Duodenal mucosa (tissue), 2 donors: Measurements from ENCODE around the gene SGMS1.
"Not testable (repeated sequence)": the region's sequence is repeated elsewhere in the genome, so short reads cannot be mapped to it uniquely, and the experiment has no call there.

Experiments
- H3K27ac ChIP-seq: one replicate; pipeline ENCODE4 v1.7.0; 2013; ENCODE audit warnings: low read depth, low read length
- H3K27me3 ChIP-seq, 2 donors: one replicate each; pipeline ENCODE4 v1.7.0; 2013; ENCODE audit warnings: low read length in 2 of 2, control low read depth in 1 of 2; ENCODE audit not compliant: insufficient read depth in 2 of 2, control insufficient read depth in 1 of 2
- H3K36me3 ChIP-seq, 2 donors: one replicate each; pipeline ENCODE4 v1.7.0; 2013; ENCODE audit warnings: low read length in 2 of 2, control low read depth in 1 of 2; ENCODE audit not compliant: insufficient read depth in 2 of 2, control insufficient read depth in 1 of 2
- H3K4me1 ChIP-seq, 2 donors: one replicate each; pipeline ENCODE4 v1.7.0; 2013; ENCODE audit warnings: low read length in 2 of 2, control low read depth in 1 of 2; ENCODE audit not compliant: insufficient read depth in 2 of 2, control insufficient read depth in 1 of 2
- H3K4me3 ChIP-seq, 2 donors: one replicate each; pipeline ENCODE4 v1.7.0; 2013; ENCODE audit warnings: low read length in 2 of 2, low read depth in 1 of 2
- H3K9ac ChIP-seq, 2 donors: one replicate each; pipeline ENCODE4 v1.7.0; 2013; ENCODE audit warnings: low read length in 2 of 2, low read depth in 1 of 2
- H3K9me3 ChIP-seq, 2 donors: one replicate each; pipeline ENCODE4 v1.7.0; 2013; ENCODE audit warnings: low read length in 2 of 2, control low read depth in 1 of 2; ENCODE audit not compliant: control insufficient read depth in 1 of 2

SGMS1 gene

DNA sequence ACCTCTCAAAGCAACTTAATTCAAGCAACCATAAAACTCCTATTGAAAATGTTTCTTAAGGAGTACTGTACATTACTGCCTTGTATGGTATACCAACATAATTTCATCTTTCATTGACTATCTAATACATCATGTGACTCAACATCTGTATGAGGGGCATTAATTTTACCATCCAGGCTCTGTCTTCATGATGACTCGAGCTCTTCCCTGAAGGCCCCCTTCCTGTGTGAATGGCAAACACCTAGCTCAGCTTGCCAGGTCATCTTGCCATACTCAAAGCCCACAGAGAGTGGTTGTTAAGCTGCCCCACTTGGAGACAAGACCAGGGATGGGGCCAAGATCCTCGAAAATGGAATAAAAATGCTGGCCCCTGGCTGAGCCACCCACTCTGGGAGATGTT lies 82.4 kb downstream of the SGMS1 start:
- H3K9ac ChIP-seq: no peak overlapping the region
- no peak overlapping the region for H3K27ac ChIP-seq
- no peaks in the 10 kb centered on the region for H3K9me3 ChIP-seq
- no peak overlapping the region for H3K4me3 ChIP-seq
- H3K4me1 ChIP-seq: peaks cover 15 to 37% of the 10 kb centered on the region in 2 donors
- H3K27me3 ChIP-seq: no peaks in the 10 kb centered on the region
- H3K36me3 ChIP-seq: no peaks in the 10 kb centered on the region

DNA sequence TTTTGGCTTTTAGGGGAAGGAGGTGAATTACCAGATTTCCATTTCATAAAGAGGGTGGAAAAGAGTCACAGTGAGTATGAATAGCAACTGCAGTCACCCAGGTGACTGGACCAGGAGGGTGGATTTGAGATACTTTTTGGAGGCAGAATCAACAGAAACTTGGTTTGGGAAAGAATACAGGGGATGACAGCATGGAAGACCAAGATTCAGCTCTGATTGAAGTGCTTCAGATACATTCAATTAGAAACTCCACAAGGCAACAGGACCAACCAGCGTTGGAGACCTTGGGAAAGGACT lies 83.0 kb downstream of the SGMS1 start:
- Histone ChIP-seq H3K9ac (no peak overlapping the region), H3K27ac (no peak overlapping the region), H3K4me1 (peaks cover 13 to 34% of the 10 kb centered on the region in 2 donors), H3K27me3 (no peaks in the 10 kb centered on the region), H3K4me3 (no peak overlapping the region), H3K36me3 (no peaks in the 10 kb centered on the region), H3K9me3 (no peaks in the 10 kb centered on the region)

DNA sequence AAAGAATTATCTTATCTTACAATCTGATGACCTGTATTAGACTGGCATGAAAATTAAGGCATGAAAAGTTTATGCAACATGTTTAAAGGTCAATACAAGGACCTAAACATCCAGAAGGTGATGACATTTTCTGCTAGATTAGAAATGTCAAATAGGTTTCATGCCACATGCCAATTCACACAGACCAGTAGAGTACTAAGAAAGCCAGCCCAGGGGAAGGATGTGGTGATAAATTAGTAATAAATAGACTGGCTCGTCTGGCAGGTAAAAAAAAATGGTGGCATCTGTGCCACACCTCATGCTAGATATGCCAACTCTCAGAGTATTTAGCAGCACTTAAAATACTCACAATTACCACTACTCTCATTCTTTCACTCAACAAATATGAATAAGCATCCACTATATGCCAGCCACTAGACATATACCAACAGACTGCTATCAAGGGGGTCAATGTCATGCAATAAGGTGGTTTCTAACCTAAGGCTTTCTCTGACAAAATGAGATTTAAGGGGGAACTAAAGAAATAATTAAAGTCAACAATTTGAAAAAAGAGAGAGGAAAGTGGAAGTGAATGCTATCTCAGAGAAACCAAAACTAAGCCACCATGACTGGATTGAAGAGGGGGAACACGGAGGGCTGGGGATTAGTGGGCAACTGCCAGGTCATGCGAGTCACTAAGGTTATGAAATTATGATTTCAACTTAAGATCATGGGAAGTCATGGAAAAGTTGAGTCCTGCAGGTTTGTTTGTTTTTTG lies 83.5 kb downstream of the SGMS1 start:
- H3K36me3 ChIP-seq: no peaks in the 10 kb centered on the region
- H3K4me3 ChIP-seq: no peak overlapping the region
- H3K9me3 ChIP-seq: no peaks in the 10 kb centered on the region
- H3K27me3 ChIP-seq: no peaks in the 10 kb centered on the region
- peaks cover 9 to 32% of the 10 kb centered on the region in 2 donors for H3K4me1 ChIP-seq
- H3K9ac ChIP-seq: no peak overlapping the region
- no peak overlapping the region for H3K27ac ChIP-seq

DNA sequence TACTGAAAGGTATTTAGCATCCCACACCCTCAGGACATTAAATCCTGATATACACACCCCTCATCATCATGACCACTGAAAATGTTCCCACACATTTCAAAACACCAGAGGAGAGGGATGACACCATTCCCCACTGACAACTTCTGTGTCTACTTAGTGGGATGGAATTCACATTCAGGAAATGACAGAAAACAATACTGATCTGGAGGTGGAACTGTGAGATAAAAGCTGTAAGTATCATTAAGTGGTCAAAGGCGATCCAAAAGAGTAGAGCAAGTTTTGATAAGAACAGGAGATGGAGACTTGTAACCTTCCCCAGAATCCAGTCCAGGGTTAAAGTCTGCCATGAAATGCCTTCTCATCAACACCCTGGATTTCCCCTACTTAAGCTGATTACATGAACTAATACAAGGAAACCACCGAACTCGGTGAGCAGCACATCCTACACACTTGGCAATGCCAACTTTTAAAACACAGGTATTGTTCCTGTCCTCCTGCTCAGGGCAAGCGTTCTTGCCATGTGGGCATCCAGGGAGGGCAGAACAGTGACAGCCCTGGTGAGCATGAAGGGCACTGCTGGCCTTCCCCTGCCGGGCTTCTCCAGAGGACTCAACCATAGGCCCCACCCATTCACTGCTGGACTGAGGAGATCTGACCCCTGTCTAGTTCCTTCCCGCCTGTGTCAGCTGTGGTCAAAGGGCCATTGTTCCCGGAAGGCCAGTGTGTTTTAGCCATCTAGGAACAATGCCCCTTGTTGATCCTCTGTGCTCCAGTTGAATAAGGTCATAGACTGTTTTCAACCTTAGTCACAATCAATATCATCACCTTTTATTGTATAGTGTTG lies 85.0 kb downstream of the SGMS1 start:
- Histone ChIP-seq H3K27ac (no peak overlapping the region), H3K9me3 (no peaks in the 10 kb centered on the region), H3K4me3 (peak overlapping the region; percentile 17 to 41), H3K4me1 (peaks cover 9 to 21% of the 10 kb centered on the region in 2 donors), H3K27me3 (no peaks in the 10 kb centered on the region), H3K36me3 (no peaks in the 10 kb centered on the region), H3K9ac (no peak overlapping the region)

DNA sequence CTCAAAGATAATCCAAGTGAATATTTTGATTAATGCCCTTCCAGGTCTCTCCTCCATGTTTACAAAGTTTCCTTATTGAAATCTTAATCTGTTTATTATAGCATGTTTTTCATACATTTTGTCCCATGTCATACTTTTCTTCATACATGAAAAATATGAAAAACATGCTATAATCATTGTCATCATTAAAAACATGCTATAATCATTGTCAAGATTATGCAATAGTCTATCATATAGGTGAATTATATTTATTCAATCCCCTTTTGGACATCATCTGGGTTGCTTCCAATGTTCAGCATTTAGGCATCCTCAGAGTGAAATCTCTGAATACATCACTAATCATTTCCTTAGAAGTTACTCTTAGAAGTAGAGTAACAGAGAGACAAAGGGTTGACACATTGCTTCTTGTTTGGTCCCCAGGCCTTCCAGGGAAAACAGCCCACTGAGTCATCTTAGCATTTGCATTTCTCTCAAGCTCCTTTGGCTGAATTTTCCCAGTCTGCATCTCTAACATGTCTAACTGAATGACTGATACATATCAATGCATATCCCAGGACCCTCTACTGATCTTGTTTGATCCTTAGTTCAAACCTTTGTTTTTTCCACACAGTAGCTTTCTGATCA lies 87.0 kb downstream of the SGMS1 start:
- Histone ChIP-seq H3K9ac (no peak overlapping the region), H3K36me3 (no peaks in the 10 kb centered on the region), H3K27me3 (no peaks in the 10 kb centered on the region), H3K27ac (no peak overlapping the region), H3K4me1 (peaks cover 9 to 20% of the 10 kb centered on the region in 2 donors), H3K4me3 (no peak overlapping the region), H3K9me3 (no peaks in the 10 kb centered on the region)

DNA sequence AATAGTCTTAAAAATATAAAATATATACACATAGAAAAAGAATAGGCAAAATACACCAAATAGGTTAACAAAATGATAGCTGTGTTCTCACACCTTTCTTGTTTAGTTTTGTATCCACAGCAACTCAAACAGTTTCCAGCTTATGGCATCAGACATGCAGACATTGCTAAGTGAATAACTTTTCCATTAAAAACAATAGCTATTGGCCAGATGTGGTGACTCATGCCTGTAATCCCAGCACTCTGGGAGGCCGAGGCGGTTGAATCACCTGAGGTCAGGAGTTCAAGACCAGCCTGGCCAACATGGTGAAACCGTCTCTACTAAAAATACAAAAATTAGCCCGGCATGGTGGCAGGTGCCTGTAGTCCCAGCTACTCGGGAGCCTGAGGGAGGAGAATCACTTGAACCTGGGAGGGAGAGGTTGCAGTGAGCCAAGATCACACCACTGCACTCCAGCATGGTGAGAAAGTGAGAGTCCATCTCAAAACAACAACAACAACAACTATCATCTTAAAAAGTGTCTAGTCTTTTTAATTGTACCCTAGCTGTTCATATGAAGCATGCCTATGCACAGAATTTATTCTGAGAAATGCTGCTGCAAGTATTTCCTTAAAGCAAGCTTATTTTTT lies 88.9 kb downstream of the SGMS1 start:
- not testable (repeated sequence) for H3K27ac ChIP-seq, H3K27me3 ChIP-seq, H3K4me3 ChIP-seq, H3K36me3 ChIP-seq, H3K9ac ChIP-seq, H3K9me3 ChIP-seq
- H3K4me1 ChIP-seq: peaks cover 9 to 11% of the 10 kb centered on the region in 2 donors

DNA sequence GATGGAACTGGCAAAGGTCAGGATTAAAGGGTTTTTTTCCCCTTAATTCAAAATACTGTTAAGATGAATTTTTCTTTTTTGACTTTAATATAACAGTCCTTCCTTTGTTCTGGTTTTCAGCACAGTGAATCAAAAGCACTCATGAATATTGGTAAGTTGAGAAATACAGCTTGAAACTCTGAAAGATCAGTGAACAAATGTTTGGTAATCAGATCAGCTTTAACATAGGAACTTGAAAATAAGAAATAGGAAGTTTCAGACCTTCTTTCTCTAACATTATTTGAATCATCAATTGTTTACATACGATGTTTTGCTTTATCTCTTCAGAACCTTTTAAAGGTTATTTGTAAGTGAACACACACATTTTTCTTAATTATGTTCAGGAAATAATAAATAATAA lies 90.5 kb downstream of the SGMS1 start:
- Histone ChIP-seq H3K4me3 (no peak overlapping the region), H3K9me3 (no peaks in the 10 kb centered on the region), H3K9ac (no peak overlapping the region), H3K27ac (no peak overlapping the region), H3K4me1 (peaks cover 0 to under 1% of the 10 kb centered on the region in 2 donors), H3K27me3 (no peaks in the 10 kb centered on the region), H3K36me3 (no peaks in the 10 kb centered on the region)

DNA sequence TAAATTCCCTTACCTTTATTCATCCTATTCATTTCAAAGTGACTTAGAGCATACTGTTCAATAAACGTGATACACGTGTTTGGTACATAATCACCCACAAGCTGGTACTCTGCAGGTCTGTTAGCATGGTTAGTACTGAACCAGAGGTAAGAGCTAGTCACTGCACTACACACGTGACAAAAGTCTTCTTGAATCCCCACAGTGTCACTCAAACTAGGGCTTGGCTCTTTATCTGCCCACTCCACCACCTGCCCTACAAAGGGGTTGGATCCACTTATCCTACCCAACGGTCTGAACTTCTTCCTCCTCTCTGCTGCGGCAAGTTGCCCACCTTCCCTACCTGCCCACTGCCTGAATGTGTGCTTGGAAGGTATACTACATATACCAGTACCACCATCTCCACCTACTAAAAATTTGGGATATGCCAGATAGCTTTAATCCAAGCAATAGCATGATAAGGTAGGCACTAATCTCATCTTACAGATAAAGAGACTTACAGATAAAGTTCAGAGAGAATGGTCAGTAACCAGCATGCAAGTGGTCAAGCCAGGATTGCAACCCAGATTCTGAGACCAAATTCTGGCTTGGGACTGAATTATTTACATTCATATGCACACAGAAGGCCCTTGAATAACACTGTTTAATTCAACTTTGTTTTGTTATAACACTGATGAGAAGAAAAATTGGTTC lies 92.2 kb downstream of the SGMS1 start:
- no peaks in the 10 kb centered on the region for H3K27me3 ChIP-seq
- H3K9ac ChIP-seq: no peak overlapping the region
- no peak overlapping the region for H3K27ac ChIP-seq
- H3K4me1 ChIP-seq: no peaks in the 10 kb centered on the region
- no peaks in the 10 kb centered on the region for H3K36me3 ChIP-seq
- no peaks in the 10 kb centered on the region for H3K9me3 ChIP-seq
- H3K4me3 ChIP-seq: no peak overlapping the region

DNA sequence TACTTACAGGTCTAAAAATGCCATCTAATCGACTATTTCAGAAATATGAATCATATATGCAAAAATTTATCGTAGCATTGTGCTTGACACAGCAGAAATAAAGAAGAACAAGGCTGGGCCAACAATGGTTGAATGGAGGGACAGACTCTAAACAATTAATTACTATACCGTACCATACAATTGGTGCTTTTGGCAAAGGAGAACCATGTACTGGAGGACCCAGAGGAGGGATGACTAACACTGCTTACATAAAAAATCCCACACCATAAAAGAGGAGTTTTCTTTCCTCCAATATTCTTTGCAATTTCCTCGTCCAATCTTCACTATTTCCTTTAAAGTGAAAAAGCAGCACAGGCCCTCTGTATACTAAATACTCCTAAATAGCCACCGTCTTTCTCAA lies 94.1 kb downstream of the SGMS1 start:
- Histone ChIP-seq H3K36me3 (no peaks in the 10 kb centered on the region), H3K27ac (no peak overlapping the region), H3K9ac (no peak overlapping the region), H3K27me3 (no peaks in the 10 kb centered on the region), H3K4me3 (no peak overlapping the region), H3K4me1 (no peaks in the 10 kb centered on the region), H3K9me3 (no peaks in the 10 kb centered on the region)
